ENCODE measurements around the gene SLIT3.

DNA sequence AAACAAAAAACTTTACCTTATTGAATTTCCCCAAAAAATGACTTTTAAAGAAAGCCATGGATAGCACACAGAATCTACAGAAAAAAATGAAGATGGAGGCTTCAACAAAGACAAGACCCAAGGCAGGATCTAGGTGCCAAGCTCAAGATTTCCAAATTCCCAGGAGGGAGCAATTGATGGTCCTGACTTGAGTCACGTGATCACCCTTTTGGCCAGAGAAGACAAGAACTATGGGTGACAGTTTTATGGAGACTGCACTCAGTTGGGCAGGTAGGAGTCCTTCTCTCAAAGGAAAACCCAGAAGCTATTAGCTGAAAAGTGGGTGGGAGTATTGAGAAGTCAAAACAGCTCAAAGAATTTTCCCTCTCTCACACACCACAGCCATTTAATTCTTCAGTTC is 3.2 kb upstream of the SLIT3 start:
- no peak for TF ChIP-seq CTCF (IDR thresholded peaks at IDR 0.05)
- TF ChIP-seq POLR2A (IDR thresholded peaks at IDR 0.05; ENCODE audit: low read depth): no peak
- no peak for TF ChIP-seq POLR2AphosphoS5 (IDR thresholded peaks at IDR 0.05)
- no peak for TF ChIP-seq EP300 (IDR thresholded peaks at IDR 0.05)

All from esophagus muscularis mucosa (tissue), 4 donors.